Neural progenitor cell (in vitro differentiated cells): ENCODE data around the gene COX6B1. TPM values are rescaled to one million over a fixed set of nuclear protein-coding genes. Genes with fewer than 3 reads are reported as not detected.
A peak's percentile ranks its signal among the peaks of the same experiment; 100 is the strongest.

ENCODE experiments used
- DNase-seq: peaks from one replicate; pipeline ENCODE4 v3.0.0-alpha.2; 2016; ENCODE audit warnings: low spot score
- H2AFZ ChIP-seq: fragments of 200-600 bp; sonication (generic); replicated peaks from 2 replicates; pipeline ENCODE4 v1.6.1; 2016; ENCODE audit warnings: antibody characterized with exemption
- H3F3A ChIP-seq: fragments of 200-600 bp; sonication (generic); 2 replicates; pipeline ENCODE4 v1.6.1; 2016; ENCODE audit warnings: antibody characterized with exemption, low read depth
- H3K27ac ChIP-seq: fragments of 200-600 bp; sonication (generic); 2 replicates; pipeline ENCODE4 v1.5.1; 2016; ENCODE audit warnings: mild to moderate bottlenecking
- H3K27me3 ChIP-seq: fragments of 200-600 bp; sonication (generic); 2 replicates; pipeline ENCODE4 v1.6.1; 2016; ENCODE audit warnings: mild to moderate bottlenecking, moderate library complexity
- H3K36me3 ChIP-seq: fragments of 200-600 bp; sonication (generic); 2 replicates; pipeline ENCODE4 v1.5.1; 2016
- H3K4me1 ChIP-seq: fragments of 200-600 bp; sonication (generic); 2 replicates; pipeline ENCODE4 v1.6.1; 2016; ENCODE audit warnings: mixed run types
- H3K4me2 ChIP-seq: fragments of 200-600 bp; sonication (generic); 2 replicates; pipeline ENCODE4 v1.6.1; 2016
- H3K4me3 ChIP-seq: fragments of 200-600 bp; sonication (generic); 2 replicates; pipeline ENCODE4 v1.5.1; 2016
- H3K79me2 ChIP-seq: fragments of 200-600 bp; sonication (generic); 2 replicates; pipeline ENCODE4 v1.6.1; 2016; ENCODE audit warnings: low read depth
- H3K9ac ChIP-seq: fragments of 200-600 bp; sonication (generic); 2 replicates; pipeline ENCODE4 v1.6.1; 2016
- H3K9me3 ChIP-seq: fragments of 200-600 bp; sonication (generic); 2 replicates; pipeline ENCODE4 v1.5.1; 2016; ENCODE audit warnings: low read depth
- H4K20me1 ChIP-seq: fragments of 200-600 bp; sonication (generic); 2 replicates; pipeline ENCODE4 v1.6.1; 2016; ENCODE audit warnings: low read depth
- H3K27ac Mint-ChIP-seq: 3 replicates; pipeline ENCODE4 v1.8.0; 2021; ENCODE audit warnings: mixed read lengths
- H3K27me3 Mint-ChIP-seq: 2 replicates; pipeline ENCODE4 v1.8.0; 2022; ENCODE audit warnings: low read depth, mild to moderate bottlenecking, inconsistent platforms, moderate library complexity, mixed read lengths; ENCODE audit not compliant: insufficient read depth
- H3K36me3 Mint-ChIP-seq: 3 replicates; pipeline ENCODE4 v1.8.0; 2021; ENCODE audit warnings: mixed read lengths
- H3K4me1 Mint-ChIP-seq: 3 replicates; pipeline ENCODE4 v1.8.0; 2021; ENCODE audit warnings: mixed read lengths
- H3K4me3 Mint-ChIP-seq: 3 replicates; pipeline ENCODE4 v1.8.0; 2021; ENCODE audit warnings: mild to moderate bottlenecking, moderate library complexity, mixed read lengths
- H3K9me3 Mint-ChIP-seq: 3 replicates; pipeline ENCODE4 v1.8.0; 2020; ENCODE audit warnings: mixed read lengths
- CTCF ChIP-seq: fragments of 200-600 bp; sonication (generic); IDR thresholded peaks from 2 replicates; pipeline ENCODE4 v1.5.1; 2017; ENCODE audit warnings: antibody characterized with exemption, mild to moderate bottlenecking
- EZH2 ChIP-seq: fragments of 200-600 bp; sonication (generic); IDR thresholded peaks from 2 replicates; pipeline ENCODE4 v1.6.1; 2017; ENCODE audit warnings: antibody characterized with exemption, mild to moderate bottlenecking, moderate library complexity
- EZH2phosphoT487 ChIP-seq: fragments of 200-600 bp; sonication (generic); IDR thresholded peaks from 2 replicates; pipeline ENCODE4 v1.6.1; 2017; ENCODE audit warnings: antibody characterized with exemption
- total RNA-seq: library from RNA; depleted of rRNA; stranded (reverse); fragments of >200 nt; gene quantifications from 2 replicates; pipeline ENCODE4 v1.2.3, GENCODE V29; 2015; ENCODE audit warnings: low replicate concordance

Gene COX6B1
- total RNA-seq, 1 donor from 2014 or later = 403 TPM

GRCh38 chr19:35671818-35672217 is 23.7 kb downstream of the COX6B1 start:
- H3K4me1 Mint-ChIP-seq = peaks cover 2% of the 10 kb centered on the region
- H3K9ac ChIP-seq = no peak overlapping the region
- no peaks in the 10 kb centered on the region for H3K36me3 Mint-ChIP-seq
- no peak for DNase-seq
- no peaks in the 10 kb centered on the region for H3K36me3 ChIP-seq
- H3K9me3 Mint-ChIP-seq = no peaks in the 10 kb centered on the region
- H3K27ac ChIP-seq = no peak overlapping the region
- no peak overlapping the region for H2AFZ ChIP-seq
- H3K4me3 Mint-ChIP-seq = peak overlapping the region; percentile 2
- no peaks in the 10 kb centered on the region for H3K4me1 ChIP-seq
- no peak overlapping the region for H3K4me2 ChIP-seq
- H3K27me3 ChIP-seq = peaks cover 44% of the 10 kb centered on the region
- no peak overlapping the region for H3K4me3 ChIP-seq
- no peaks in the 10 kb centered on the region for H4K20me1 ChIP-seq
- H3K27ac Mint-ChIP-seq = no peak overlapping the region
- peaks cover 11% of the 10 kb centered on the region for H3F3A ChIP-seq
- peaks cover 32% of the 10 kb centered on the region for H3K27me3 Mint-ChIP-seq
- H3K79me2 ChIP-seq = no peaks in the 10 kb centered on the region
- H3K9me3 ChIP-seq = no peaks in the 10 kb centered on the region
- TF ChIP-seq CTCF (no peak), EZH2phosphoT487 (no peak), EZH2 (no peak)

- no peaks in the 10 kb centered on the region for H3K9me3 ChIP-seq
- Mint-ChIP-seq H3K4me1 (peaks cover 2% of the 10 kb centered on the region), H3K4me3 (peak overlapping the region; percentile 79), H3K27ac (no peak overlapping the region), H3K9me3 (no peaks in the 10 kb centered on the region), H3K27me3 (peaks cover 32% of the 10 kb centered on the region), H3K36me3 (no peaks in the 10 kb centered on the region)
- peaks cover 44% of the 10 kb centered on the region for H3K27me3 ChIP-seq
- H3K4me1 ChIP-seq = no peaks in the 10 kb centered on the region
- H4K20me1 ChIP-seq = no peaks in the 10 kb centered on the region
- peak overlapping the region; percentile 100 for H2AFZ ChIP-seq
- H3K27ac ChIP-seq = no peak overlapping the region
- TF ChIP-seq CTCF (no peak), EZH2phosphoT487 (no peak), EZH2 (no peak)
- H3K4me3 ChIP-seq = peak overlapping the region; percentile 71
- peak; percentile 66 for DNase-seq
- peak overlapping the region; percentile 94 for H3K4me2 ChIP-seq
- no peak overlapping the region for H3K9ac ChIP-seq
- H3K79me2 ChIP-seq = no peaks in the 10 kb centered on the region
- no peaks in the 10 kb centered on the region for H3K36me3 ChIP-seq
- peaks cover 11% of the 10 kb centered on the region for H3F3A ChIP-seq
Measured at GRCh38 chr19:35673121-35673804, 25.1 kb downstream of the COX6B1 start.

- Mint-ChIP-seq H3K27me3 (peaks cover 29% of the 10 kb centered on the region), H3K4me3 (no peak overlapping the region), H3K9me3 (no peaks in the 10 kb centered on the region), H3K36me3 (no peaks in the 10 kb centered on the region), H3K27ac (no peak overlapping the region), H3K4me1 (peaks cover 2% of the 10 kb centered on the region)
- H3K79me2 ChIP-seq = no peaks in the 10 kb centered on the region
- H3K27me3 ChIP-seq = peaks cover 30% of the 10 kb centered on the region
- no peak overlapping the region for H2AFZ ChIP-seq
- no peaks in the 10 kb centered on the region for H3K9me3 ChIP-seq
- no peaks in the 10 kb centered on the region for H3K4me1 ChIP-seq
- H3K9ac ChIP-seq = no peak overlapping the region
- H4K20me1 ChIP-seq = no peaks in the 10 kb centered on the region
- no peak overlapping the region for H3K27ac ChIP-seq
- no peak overlapping the region for H3K4me3 ChIP-seq
- H3K4me2 ChIP-seq = no peak overlapping the region
- DNase-seq = no peak
- TF ChIP-seq CTCF (no peak), EZH2 (no peak), EZH2phosphoT487 (no peak)
- peaks cover 11% of the 10 kb centered on the region for H3F3A ChIP-seq
- H3K36me3 ChIP-seq = no peaks in the 10 kb centered on the region
Measured at GRCh38 chr19:35675589-35676140, 27.5 kb downstream of the COX6B1 start.
